Hepatocyte (in vitro differentiated cells): ENCODE results near the gene SBNO2. TPM values are rescaled to one million over a fixed set of nuclear protein-coding genes. Genes with fewer than 3 reads are reported as not detected.

Experiments used
- DNase-seq: peaks from one replicate; pipeline ENCODE4 v3.0.0-alpha.2; 2016; ENCODE audit warnings: low spot score
- H2AFZ ChIP-seq: fragments of 200-600 bp; sonication (generic); 2 replicates; pipeline ENCODE4 v1.6.0; 2016; ENCODE audit warnings: antibody characterized with exemption, mild to moderate bottlenecking
- H3K27ac ChIP-seq: fragments of 200-600 bp; sonication (generic); 2 replicates; pipeline ENCODE4 v1.5.1; 2016; ENCODE audit warnings: mild to moderate bottlenecking
- H3K27me3 ChIP-seq: fragments of 200-600 bp; sonication (generic); 2 replicates; pipeline ENCODE4 v1.6.1; 2016
- H3K36me3 ChIP-seq: fragments of 200-600 bp; sonication (generic); replicated peaks from 2 replicates; pipeline ENCODE4 v1.5.1; 2016; ENCODE audit warnings: low read depth; ENCODE audit not compliant: insufficient read depth
- H3K4me1 ChIP-seq: fragments of 200-600 bp; sonication (generic); 2 replicates; pipeline ENCODE4 v1.5.1; 2016; ENCODE audit warnings: mild to moderate bottlenecking, moderate library complexity; ENCODE audit not compliant: insufficient read depth
- H3K4me2 ChIP-seq: fragments of 200-600 bp; sonication (generic); 2 replicates; pipeline ENCODE4 v1.6.0; 2016
- H3K4me3 ChIP-seq: fragments of 200-600 bp; sonication (generic); 2 replicates; pipeline ENCODE4 v1.5.1; 2016; ENCODE audit warnings: mild to moderate bottlenecking
- H3K79me2 ChIP-seq: fragments of 200-600 bp; sonication (generic); 2 replicates; pipeline ENCODE4 v1.6.0; 2017; ENCODE audit warnings: mild to moderate bottlenecking
- H3K9me2 ChIP-seq: fragments of 200-600 bp; sonication (generic); replicated peaks from 2 replicates; pipeline ENCODE4 v1.6.0; 2017; ENCODE audit warnings: mild to moderate bottlenecking; ENCODE audit not compliant: insufficient read depth
- H3K9me3 ChIP-seq: fragments of 200-600 bp; sonication (generic); 2 replicates; pipeline ENCODE4 v1.5.1; 2016; ENCODE audit warnings: low read depth, mild to moderate bottlenecking
- H4K20me1 ChIP-seq: fragments of 200-600 bp; sonication (generic); 2 replicates; pipeline ENCODE4 v1.6.0; 2016; ENCODE audit warnings: mild to moderate bottlenecking; ENCODE audit not compliant: insufficient read depth, poor library complexity, severe bottlenecking
- CTCF ChIP-seq: fragments of 200-600 bp; sonication (generic); IDR thresholded peaks from 2 replicates; pipeline ENCODE4 v1.5.1; 2016; ENCODE audit warnings: antibody characterized with exemption, mild to moderate bottlenecking; ENCODE audit not compliant: poor library complexity
- EZH2 ChIP-seq: fragments of 200-600 bp; sonication (generic); IDR thresholded peaks from 2 replicates; pipeline ENCODE4 v1.6.1; 2016; ENCODE audit warnings: antibody characterized with exemption, mild to moderate bottlenecking, borderline replicate concordance
- EZH2phosphoT487 ChIP-seq: fragments of 200-600 bp; sonication (generic); IDR thresholded peaks from one replicate; pipeline ENCODE4 v1.6.1; 2018; ENCODE audit warnings: antibody characterized with exemption, mild to moderate bottlenecking, low read depth, moderate library complexity; ENCODE audit not compliant: unreplicated experiment, severe bottlenecking
- WGBS: methylation state at CpG from one replicate; pipeline ENCODE4 v1.1.6; 2016; ENCODE audit warnings: low lambda C conversion rate; ENCODE audit errors: missing lambda C conversion rate; 5-methylcytosine and 5-hydroxymethylcytosine counted together
- polyA plus RNA-seq: library from polyadenylated mRNA; unstranded; fragments of >200 nt; fragmentation: Nextera tagmentation; extraction: Ambion mirVana; gene quantifications from 2 replicates; pipeline ENCODE4 v1.2.1, GENCODE V29; 2016
- total RNA-seq: library from RNA; depleted of rRNA; stranded (reverse); fragments of >200 nt; gene quantifications from 2 replicates; pipeline ENCODE4 v1.2.3, GENCODE V29; 2014

SBNO2 gene
- total and polyA plus RNA-seq, 2 experiments from 2014 or later: 12.7 to 15.6 TPM

- peaks cover 28% of the 10 kb centered on the region for H3K4me1 ChIP-seq
- H3K9me2 ChIP-seq: no peaks in the 10 kb centered on the region
- H3K4me3 ChIP-seq: no peak overlapping the region
- no peaks in the 10 kb centered on the region for H3K36me3 ChIP-seq
- peaks cover 40% of the 10 kb centered on the region for H3K27me3 ChIP-seq
- WGBS: 44% methylated on average over 16 of the region's 17 CpGs
- peak overlapping the region; percentile 86 for H3K27ac ChIP-seq
- H4K20me1 ChIP-seq: no peaks in the 10 kb centered on the region
- no peaks in the 10 kb centered on the region for H3K9me3 ChIP-seq
- no peaks in the 10 kb centered on the region for H3K79me2 ChIP-seq
- peak; percentile 63 for DNase-seq
- H2AFZ ChIP-seq: no peak overlapping the region
- TF ChIP-seq CTCF (no peak), EZH2 (no peak), EZH2phosphoT487 (no peak)
- peak overlapping the region; percentile 93 for H3K4me2 ChIP-seq
Measured at GRCh38 chr19:1066251-1066747, 107.8 kb downstream of the SBNO2 start.

GRCh38 chr19:1065606-1066109 lies 108.4 kb downstream of the SBNO2 start:
- Histone ChIP-seq H3K9me2 (no peaks in the 10 kb centered on the region), H3K27me3 (peaks cover 35% of the 10 kb centered on the region), H3K9me3 (no peaks in the 10 kb centered on the region), H3K36me3 (no peaks in the 10 kb centered on the region), H4K20me1 (no peaks in the 10 kb centered on the region), H3K4me3 (no peak overlapping the region), H3K4me2 (peak overlapping the region; percentile 93), H3K79me2 (no peaks in the 10 kb centered on the region), H2AFZ (no peak overlapping the region), H3K27ac (peak overlapping the region; percentile 86), H3K4me1 (peaks cover 28% of the 10 kb centered on the region)
- DNase-seq: peak; percentile 75
- WGBS: 44% methylated on average over 17 of the region's 17 CpGs
- no peak for TF ChIP-seq CTCF
- no peak for TF ChIP-seq EZH2phosphoT487
- TF ChIP-seq EZH2: no peak

- Histone ChIP-seq H3K4me1 (peaks cover 28% of the 10 kb centered on the region), H3K79me2 (no peaks in the 10 kb centered on the region), H4K20me1 (no peaks in the 10 kb centered on the region), H3K4me3 (no peak overlapping the region), H3K4me2 (peak overlapping the region; percentile 66), H3K36me3 (no peaks in the 10 kb centered on the region), H3K27ac (peak overlapping the region; percentile 81), H3K9me3 (no peaks in the 10 kb centered on the region), H3K9me2 (no peaks in the 10 kb centered on the region), H3K27me3 (peaks cover 28% of the 10 kb centered on the region), H2AFZ (no peak overlapping the region)
- no peak for TF ChIP-seq EZH2
- peak; percentile 62 for TF ChIP-seq CTCF
- peak; percentile 84 for DNase-seq
- WGBS: 19% methylated on average over 48 of the region's 60 CpGs
Measured at GRCh38 chr19:1064661-1065605, 109.1 kb downstream of the SBNO2 start.
